OCI-LY3 (cell line): ENCODE data around the gene CUL1.

ENCODE experiments used
- H2AFZ ChIP-seq: fragments of 200-600, 300-600 bp; shearing (Covaris generic); 2 replicates; pipeline ENCODE4 v1.6.0; 2014; ENCODE audit warnings: antibody characterized with exemption, low read depth, low read length
- H3K27ac ChIP-seq: fragments of 200-600, 300-600 bp; sonication (generic); 2 replicates; pipeline ENCODE4 v1.5.1; 2014; ENCODE audit warnings: mild to moderate bottlenecking, low read length, moderate library complexity, mixed read lengths
- H3K27me3 ChIP-seq: fragments of 200-600, 300-600 bp; sonication (generic); 2 replicates; pipeline ENCODE4 v1.6.1; 2014; ENCODE audit warnings: low read depth, low read length, mixed read lengths
- H3K36me3 ChIP-seq: fragments of 200-600, 300-600 bp; sonication (generic); replicated peaks from 2 replicates; pipeline ENCODE3; 2014; ENCODE audit warnings: low read depth, low read length, mixed read lengths
- H3K4me1 ChIP-seq: fragments of 300-600, 200-600 bp; sonication (generic); 2 replicates; pipeline ENCODE4 v1.6.1; 2014; ENCODE audit warnings: low read length, mixed read lengths
- H3K4me2 ChIP-seq: fragments of 200-600, 300-600 bp; sonication (generic); 2 replicates; pipeline ENCODE4 v1.6.1; 2014; ENCODE audit warnings: low read length, mixed read lengths
- H3K4me3 ChIP-seq: fragments of 300-600, 200-600 bp; sonication (generic); 2 replicates; pipeline ENCODE4 v1.5.1; 2014; ENCODE audit warnings: antibody characterized with exemption, mild to moderate bottlenecking, low read length, moderate library complexity
- H3K79me2 ChIP-seq: fragments of 300-600, 200-600 bp; shearing (Covaris generic); 2 replicates; pipeline ENCODE4 v1.6.1; 2014; ENCODE audit warnings: mild to moderate bottlenecking, low read length, mixed read lengths
- H3K9ac ChIP-seq: fragments of 300-600, 200-600 bp; shearing (Covaris generic); 2 replicates; pipeline ENCODE4 v1.6.0; 2014; ENCODE audit warnings: mild to moderate bottlenecking, low read length, moderate library complexity
- H3K9me3 ChIP-seq: fragments of 200-600, 300-600 bp; shearing (Covaris generic); 2 replicates; pipeline ENCODE4 v1.6.1; 2014; ENCODE audit warnings: low read length, mixed read lengths; ENCODE audit not compliant: insufficient read depth
- H4K20me1 ChIP-seq: fragments of 200-600, 300-600 bp; sonication (generic); 2 replicates; pipeline ENCODE4 v1.6.1; 2016; ENCODE audit warnings: low read length, mixed read lengths; ENCODE audit not compliant: insufficient read depth
- EZH2phosphoT487 ChIP-seq: fragments of 200-600 bp; shearing (Covaris generic); IDR thresholded peaks from 2 replicates; pipeline ENCODE4 v1.6.1; 2018; ENCODE audit warnings: antibody characterized with exemption, mixed run types, low read depth
- TF ChIP-seq, protein P1 (sequence below): fragments of 200-600, 300-600 bp; sonication (generic); IDR thresholded peaks from 2 replicates; pipeline ENCODE4 v1.5.1; 2014; ENCODE audit warnings: antibody characterized with exemption, low read length, low read depth

CUL1 gene

GRCh38 chr7:148746135-148746534 lies 47.4 kb downstream of the CUL1 start:
- H3K9me3 ChIP-seq, result 0 out of 2 replicates have a peak, but pooled peaks cover 3% of the 10 kb centered on the region
- no peaks in the 10 kb centered on the region for H3K4me1 ChIP-seq
- no peak overlapping the region for H2AFZ ChIP-seq
- H3K4me3 ChIP-seq, result no peak overlapping the region
- peaks cover 37% of the 10 kb centered on the region for H3K79me2 ChIP-seq
- no peaks in the 10 kb centered on the region for H3K27me3 ChIP-seq
- no peak overlapping the region for H3K4me2 ChIP-seq
- H3K9ac ChIP-seq, result no peak overlapping the region
- H3K27ac ChIP-seq, result no peak overlapping the region
- TF ChIP-seq, protein P1, sequence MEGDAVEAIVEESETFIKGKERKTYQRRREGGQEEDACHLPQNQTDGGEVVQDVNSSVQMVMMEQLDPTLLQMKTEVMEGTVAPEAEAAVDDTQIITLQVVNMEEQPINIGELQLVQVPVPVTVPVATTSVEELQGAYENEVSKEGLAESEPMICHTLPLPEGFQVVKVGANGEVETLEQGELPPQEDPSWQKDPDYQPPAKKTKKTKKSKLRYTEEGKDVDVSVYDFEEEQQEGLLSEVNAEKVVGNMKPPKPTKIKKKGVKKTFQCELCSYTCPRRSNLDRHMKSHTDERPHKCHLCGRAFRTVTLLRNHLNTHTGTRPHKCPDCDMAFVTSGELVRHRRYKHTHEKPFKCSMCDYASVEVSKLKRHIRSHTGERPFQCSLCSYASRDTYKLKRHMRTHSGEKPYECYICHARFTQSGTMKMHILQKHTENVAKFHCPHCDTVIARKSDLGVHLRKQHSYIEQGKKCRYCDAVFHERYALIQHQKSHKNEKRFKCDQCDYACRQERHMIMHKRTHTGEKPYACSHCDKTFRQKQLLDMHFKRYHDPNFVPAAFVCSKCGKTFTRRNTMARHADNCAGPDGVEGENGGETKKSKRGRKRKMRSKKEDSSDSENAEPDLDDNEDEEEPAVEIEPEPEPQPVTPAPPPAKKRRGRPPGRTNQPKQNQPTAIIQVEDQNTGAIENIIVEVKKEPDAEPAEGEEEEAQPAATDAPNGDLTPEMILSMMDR, result no peak
- TF ChIP-seq EZH2phosphoT487, result no peak
- H3K36me3 ChIP-seq, result peaks cover 50% of the 10 kb centered on the region
- peaks cover 19% of the 10 kb centered on the region for H4K20me1 ChIP-seq

- Histone ChIP-seq H3K79me2 (peaks cover 45% of the 10 kb centered on the region), H3K36me3 (peaks cover 42% of the 10 kb centered on the region), H4K20me1 (peaks cover 19% of the 10 kb centered on the region), H3K4me2 (no peak overlapping the region), H3K4me3 (no peak overlapping the region), H3K9ac (no peak overlapping the region), H3K9me3 (0 out of 2 replicates have a peak, but pooled peaks cover 3% of the 10 kb centered on the region), H2AFZ (no peak overlapping the region), H3K27ac (no peak overlapping the region), H3K27me3 (no peaks in the 10 kb centered on the region), H3K4me1 (no peaks in the 10 kb centered on the region)
- TF ChIP-seq, protein P1, result peak; percentile 17; the same call in 1 of the 2 replicates
- TF ChIP-seq EZH2phosphoT487, result no peak
Measured at GRCh38 chr7:148747274-148747673, 48.6 kb downstream of the CUL1 start.

GRCh38 chr7:148750442-148751355 lies 52.0 kb downstream of the CUL1 start:
- TF ChIP-seq, protein P1, result no peak
- TF ChIP-seq EZH2phosphoT487, result no peak

GRCh38 chr7:148753224-148753623 lies 54.5 kb downstream of the CUL1 start:
- Histone ChIP-seq H3K27me3 (no peaks in the 10 kb centered on the region), H3K4me2 (no peak overlapping the region), H3K4me1 (no peaks in the 10 kb centered on the region), H3K36me3 (peaks cover 40% of the 10 kb centered on the region), H3K9me3 (no peaks in the 10 kb centered on the region), H2AFZ (no peak overlapping the region), H3K27ac (no peak overlapping the region), H3K9ac (no peak overlapping the region), H3K4me3 (no peak overlapping the region), H3K79me2 (peaks cover 23% of the 10 kb centered on the region), H4K20me1 (peaks cover 3% of the 10 kb centered on the region; the same call in 1 of the 2 replicates)
- TF ChIP-seq, protein P1, result no peak
- TF ChIP-seq EZH2phosphoT487, result no peak

More at GRCh38 chr7:148750442-148751355, 52.0 kb downstream of the CUL1 start:
- H3K4me1 ChIP-seq, result no peaks in the 10 kb centered on the region
- H3K9ac ChIP-seq, result no peak overlapping the region
- H3K36me3 ChIP-seq, result peaks cover 32% of the 10 kb centered on the region
- no peak overlapping the region for H2AFZ ChIP-seq
- H3K27me3 ChIP-seq, result no peaks in the 10 kb centered on the region
- H3K27ac ChIP-seq, result no peak overlapping the region
- H3K9me3 ChIP-seq, result no peaks in the 10 kb centered on the region
- H3K4me3 ChIP-seq, result no peak overlapping the region
- no peak overlapping the region for H3K4me2 ChIP-seq
- H4K20me1 ChIP-seq, result peaks cover 17% of the 10 kb centered on the region
- peaks cover 32% of the 10 kb centered on the region for H3K79me2 ChIP-seq
